Activated T-helper 2 cell treated with anti-CD3 and anti-CD28 coated beads, Interferon-gamma antibody, Interleukin-2, Interleukin-4, amounts not matched to agents 10 μg/mL and 5 μg/mL and 100 μg/mL, durations not matched to agents 14 hours and 24 hours and 36 hours (primary cell): Measurements from ENCODE around the gene EHD3. TPM values are rescaled to one million over a fixed set of nuclear protein-coding genes. Genes with fewer than 3 reads are reported as not detected.

Experiments used
- DNase-seq: peaks from one replicate; pipeline ENCODE4 v3.0.0; 2021; ENCODE audit warnings: low spot score
- H3K27ac Mint-ChIP-seq: one replicate; pipeline ENCODE4 v1.8.0; 2021; ENCODE audit warnings: mixed read lengths
- H3K27me3 Mint-ChIP-seq: one replicate; pipeline ENCODE4 v1.8.0; 2021; ENCODE audit warnings: low read depth, mixed read lengths
- H3K36me3 Mint-ChIP-seq: one replicate; pipeline ENCODE4 v1.8.0; 2021; ENCODE audit warnings: low read depth, mixed read lengths
- H3K4me1 Mint-ChIP-seq: one replicate; pipeline ENCODE4 v1.8.0; 2021; ENCODE audit warnings: low read depth, mixed read lengths
- H3K4me3 Mint-ChIP-seq: one replicate; pipeline ENCODE4 v1.8.0; 2021; ENCODE audit warnings: low read depth, mild to moderate bottlenecking, moderate library complexity, mixed read lengths
- H3K9me3 Mint-ChIP-seq: one replicate; pipeline ENCODE4 v1.8.0; 2021; ENCODE audit warnings: mixed read lengths
- intact Hi-C: fragments of 100-400 bp; cut with micrococcal nuclease; formaldehyde crosslinking; loops from one replicate; pipeline ENCODE4 v1.15.1; 2023
- total RNA-seq: library from RNA; stranded (reverse); gene quantifications from 2 replicates; pipeline ENCODE4 v1.2.3, GENCODE V29; 2022

The EHD3 gene
- total RNA-seq, 1 donor from 2014 or later: 1.6 TPM

- no peak within 1 kb of the TSS for H3K4me3 Mint-ChIP-seq
- H3K36me3 Mint-ChIP-seq: no peaks in the 10 kb centered on the region
- intact Hi-C loops: no loop called here
- no peaks in the 10 kb centered on the region for H3K9me3 Mint-ChIP-seq
- H3K4me1 Mint-ChIP-seq: peaks cover 57% of the 10 kb centered on the region
- H3K27me3 Mint-ChIP-seq: peaks cover 2% of the 10 kb centered on the region
- H3K27ac Mint-ChIP-seq: peak within 1 kb of the TSS; percentile 59
- no peak for DNase-seq
These were observed 16.3 kb upstream of the EHD3 start, which contains the start of gene CAPN14 for GRCh38 chr2:31217465-31218200. TSS of gene CAPN14 (minus strand) at chr2:31217515. CDS start at chr2:31205447, 12,068 bp downstream.

- Mint-ChIP-seq H3K4me1 (peaks cover 48% of the 10 kb centered on the region), H3K27me3 (peaks cover 10% of the 10 kb centered on the region)
- intact Hi-C loops: no loop called here
These were observed 14.6 kb upstream of the EHD3 start for GRCh38 chr2:31219131-31219969.

GRCh38 chr2:31221544-31221943 lies 12.4 kb upstream of the EHD3 start:
- Mint-ChIP-seq H3K27ac (no peak overlapping the region), H3K4me3 (no peak overlapping the region), H3K4me1 (peaks cover 32% of the 10 kb centered on the region), H3K36me3 (no peaks in the 10 kb centered on the region), H3K9me3 (no peaks in the 10 kb centered on the region), H3K27me3 (peaks cover 17% of the 10 kb centered on the region)
- no peak for DNase-seq
- intact Hi-C loops: no loop called here

More at GRCh38 chr2:31219131-31219969, 14.6 kb upstream of the EHD3 start:
- no peak overlapping the region for H3K4me3 Mint-ChIP-seq
- no peak overlapping the region for H3K27ac Mint-ChIP-seq
- H3K9me3 Mint-ChIP-seq: no peaks in the 10 kb centered on the region
- H3K36me3 Mint-ChIP-seq: no peaks in the 10 kb centered on the region
- DNase-seq: no peak

DNA sequence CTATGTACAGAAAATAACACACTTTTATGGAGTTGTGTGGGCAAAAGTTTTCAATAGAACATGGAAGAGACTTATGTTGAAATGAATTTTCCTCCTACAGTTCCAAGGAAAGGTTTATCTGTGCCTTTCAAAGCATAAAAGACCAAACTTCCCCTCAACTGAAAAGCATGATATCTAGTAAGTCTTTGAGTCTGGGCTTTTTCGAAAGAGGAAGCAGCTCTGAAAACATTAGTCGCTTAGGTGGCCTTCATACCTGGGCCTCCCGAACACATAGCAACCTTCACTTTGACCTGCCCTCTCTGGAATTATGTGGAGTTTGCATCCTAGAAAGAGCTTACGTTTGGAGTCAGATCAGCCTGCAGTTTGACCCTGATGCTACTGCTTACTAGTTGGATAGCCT lies 11.9 kb upstream of the EHD3 start:
- no peaks in the 10 kb centered on the region for H3K9me3 Mint-ChIP-seq

DNA sequence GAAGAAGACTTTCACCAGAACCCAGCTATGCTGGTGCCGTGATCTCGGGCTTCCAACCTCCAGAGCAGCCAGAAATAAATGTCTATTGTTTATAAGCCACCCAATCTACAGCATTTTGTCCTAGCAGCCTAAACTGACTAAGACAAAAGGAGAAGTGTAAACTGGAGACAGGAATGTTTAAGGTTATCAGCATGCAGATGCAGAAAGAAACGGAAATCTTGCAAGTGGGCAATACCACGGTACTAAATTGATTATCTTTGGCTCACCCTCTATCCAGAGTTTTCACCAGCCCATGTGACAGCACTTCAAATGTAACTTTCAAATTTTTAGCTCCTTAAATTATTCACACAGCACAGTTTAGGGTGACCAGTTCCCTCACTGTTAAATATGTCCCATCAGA lies 10.9 kb upstream of the EHD3 start:
- Mint-ChIP-seq H3K36me3 (no peaks in the 10 kb centered on the region), H3K9me3 (no peaks in the 10 kb centered on the region), H3K27me3 (peaks cover 21% of the 10 kb centered on the region), H3K27ac (no peak overlapping the region), H3K4me3 (no peak overlapping the region), H3K4me1 (peaks cover 18% of the 10 kb centered on the region)
- no peak for DNase-seq
- intact Hi-C loops: no loop called here

More for the DNA sequence above, 11.9 kb upstream of the EHD3 start:
- peaks cover 17% of the 10 kb centered on the region for H3K27me3 Mint-ChIP-seq
- H3K36me3 Mint-ChIP-seq: no peaks in the 10 kb centered on the region
- H3K27ac Mint-ChIP-seq: no peak overlapping the region
- no peak overlapping the region for H3K4me3 Mint-ChIP-seq
- intact Hi-C loops: no loop called here
- H3K4me1 Mint-ChIP-seq: peaks cover 28% of the 10 kb centered on the region
- no peak for DNase-seq

DNA sequence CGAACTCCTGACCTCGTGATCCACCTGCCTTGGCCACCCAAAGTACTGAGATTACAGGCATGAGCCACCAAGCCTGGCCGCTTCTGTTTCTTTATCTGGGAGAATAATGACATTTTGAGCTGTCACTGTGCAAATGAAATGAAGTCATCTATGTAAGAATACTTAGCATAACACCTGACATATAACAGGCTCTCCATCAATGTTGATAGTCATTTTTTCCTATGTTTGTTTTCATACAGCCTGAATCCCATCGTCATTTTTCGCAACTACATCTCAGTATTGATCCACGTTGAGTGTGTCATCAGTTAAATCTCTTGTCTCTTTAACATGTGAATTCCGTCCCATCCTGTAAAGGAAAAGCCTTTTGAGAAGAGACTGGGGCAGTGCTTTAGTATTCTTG lies 10.2 kb upstream of the EHD3 start:
- intact Hi-C loops: no loop called here

DNA sequence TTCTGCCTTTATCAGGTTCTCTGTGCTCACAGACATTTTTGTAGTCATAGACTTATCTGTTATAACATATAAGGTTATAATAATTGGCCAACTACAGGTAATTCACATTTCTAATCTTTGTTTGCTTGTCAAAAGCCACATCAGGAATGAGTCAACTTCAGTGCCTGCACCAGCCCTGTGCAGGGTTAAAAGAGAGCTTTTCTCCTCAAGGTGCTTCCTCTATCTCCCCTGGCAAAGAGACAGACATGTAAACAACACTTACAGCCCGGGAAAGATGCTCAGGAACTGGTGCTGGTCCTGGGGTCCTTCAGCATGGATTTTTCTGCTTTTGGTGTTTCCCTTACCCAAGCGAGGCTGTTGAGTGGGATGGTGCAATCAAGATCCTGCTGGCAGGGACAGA lies 7.7 kb upstream of the EHD3 start:
- intact Hi-C loops: no loop called here
- no peak for DNase-seq
- Mint-ChIP-seq H3K4me3 (no peak overlapping the region), H3K27ac (no peak overlapping the region), H3K9me3 (no peaks in the 10 kb centered on the region), H3K27me3 (peaks cover 42% of the 10 kb centered on the region), H3K4me1 (peaks cover 5% of the 10 kb centered on the region), H3K36me3 (no peaks in the 10 kb centered on the region)

More for the DNA sequence above, 10.2 kb upstream of the EHD3 start:
- Mint-ChIP-seq H3K27ac (no peak overlapping the region), H3K27me3 (peaks cover 25% of the 10 kb centered on the region), H3K36me3 (no peaks in the 10 kb centered on the region), H3K4me3 (no peak overlapping the region), H3K9me3 (no peaks in the 10 kb centered on the region), H3K4me1 (peaks cover 18% of the 10 kb centered on the region)
- no peak for DNase-seq

DNA sequence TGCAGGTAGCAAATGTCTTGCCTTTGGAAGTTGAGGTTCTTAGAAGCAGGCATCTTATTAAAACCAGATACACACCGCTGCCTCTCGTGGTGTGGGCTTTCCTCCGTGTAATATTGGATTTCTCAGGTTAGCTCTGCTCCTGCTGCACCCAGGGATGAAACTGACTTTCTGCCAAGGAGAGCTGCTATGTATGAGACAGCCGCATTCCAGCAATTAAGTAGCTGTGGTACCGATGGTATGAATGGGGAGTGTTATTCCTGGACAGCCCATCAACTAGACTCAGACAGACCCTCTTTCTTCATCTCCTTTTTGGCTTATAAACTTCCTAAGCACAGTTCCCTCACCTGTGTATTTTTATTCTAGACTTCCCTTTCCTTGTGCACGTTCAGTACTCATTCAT lies 6.8 kb upstream of the EHD3 start:
- no peaks in the 10 kb centered on the region for H3K9me3 Mint-ChIP-seq
- no peaks in the 10 kb centered on the region for H3K36me3 Mint-ChIP-seq
- DNase-seq: no peak
- no peak overlapping the region for H3K4me3 Mint-ChIP-seq
- intact Hi-C loops: no loop called here
- no peak overlapping the region for H3K27ac Mint-ChIP-seq
- H3K27me3 Mint-ChIP-seq: peaks cover 41% of the 10 kb centered on the region
- no peaks in the 10 kb centered on the region for H3K4me1 Mint-ChIP-seq

GRCh38 chr2:31227711-31228125 lies 6.2 kb upstream of the EHD3 start:
- H3K9me3 Mint-ChIP-seq: no peaks in the 10 kb centered on the region
- no peaks in the 10 kb centered on the region for H3K36me3 Mint-ChIP-seq
- no peak overlapping the region for H3K27ac Mint-ChIP-seq
- no peak overlapping the region for H3K4me3 Mint-ChIP-seq
- peaks cover 43% of the 10 kb centered on the region for H3K27me3 Mint-ChIP-seq
- intact Hi-C loops: no loop called here
- no peak for DNase-seq
- H3K4me1 Mint-ChIP-seq: no peaks in the 10 kb centered on the region

DNA sequence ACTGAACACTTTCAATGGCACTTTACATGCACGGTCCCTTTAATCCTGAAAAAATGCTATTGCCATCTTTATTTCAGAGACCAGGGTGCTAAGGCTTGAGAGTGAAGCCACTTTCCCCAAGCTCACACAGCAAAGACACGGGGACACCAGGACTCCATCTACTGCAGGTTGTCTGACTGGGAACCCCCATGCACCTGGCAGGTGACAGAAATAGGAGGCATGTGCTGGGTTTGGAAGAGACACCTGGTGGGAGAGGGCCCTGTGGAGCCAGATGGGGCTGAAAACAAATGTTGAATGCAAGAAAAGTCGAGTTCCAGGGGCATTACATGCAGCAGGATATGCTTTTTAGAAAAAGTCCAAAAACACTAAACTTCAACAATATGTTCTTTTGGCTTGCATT lies 5.2 kb upstream of the EHD3 start:
- intact Hi-C loops: no loop called here
- no peaks in the 10 kb centered on the region for H3K36me3 Mint-ChIP-seq
- H3K4me1 Mint-ChIP-seq: peaks cover 8% of the 10 kb centered on the region
- H3K4me3 Mint-ChIP-seq: no peak overlapping the region
- no peak overlapping the region for H3K27ac Mint-ChIP-seq
- H3K27me3 Mint-ChIP-seq: peaks cover 41% of the 10 kb centered on the region
- no peaks in the 10 kb centered on the region for H3K9me3 Mint-ChIP-seq
- no peak for DNase-seq

- Mint-ChIP-seq H3K27ac (no peak overlapping the region), H3K27me3 (peaks cover 33% of the 10 kb centered on the region), H3K4me3 (no peak overlapping the region), H3K9me3 (no peaks in the 10 kb centered on the region), H3K36me3 (no peaks in the 10 kb centered on the region), H3K4me1 (peaks cover 9% of the 10 kb centered on the region)
- intact Hi-C loops: loop anchor here (5.0 kb wide), 1 partner anchor 92 kb away; no protein-coding TSS in a partner anchor
- DNase-seq: no peak
These were observed 3.2 kb upstream of the EHD3 start for GRCh38 chr2:31230751-31231150.

GRCh38 chr2:31231571-31232302 lies 2.2 kb upstream of the EHD3 start:
- H3K27ac Mint-ChIP-seq: no peak overlapping the region
- H3K9me3 Mint-ChIP-seq: no peaks in the 10 kb centered on the region
- peaks cover 9% of the 10 kb centered on the region for H3K4me1 Mint-ChIP-seq
- peaks cover 29% of the 10 kb centered on the region for H3K27me3 Mint-ChIP-seq
- intact Hi-C loops: loop anchor here (5.0 kb wide), 1 partner anchor 91 kb away; no protein-coding TSS in a partner anchor
- H3K4me3 Mint-ChIP-seq: no peak overlapping the region
- no peak for DNase-seq
- no peaks in the 10 kb centered on the region for H3K36me3 Mint-ChIP-seq
